ENCODE results near the gene TM4SF4.

The TM4SF4 gene

GRCh38 chr3:149547413-149547812 lies 72.9 kb downstream of the TM4SF4 start:
- no peak overlapping the region for H3K4me3 ChIP-seq (ENCODE audit: control insufficient read depth, low read depth, low read length)
- no peak for TF ChIP-seq CTCF (conservative IDR thresholded peaks at IDR 0.05; ENCODE audit: control insufficient read depth, insufficient read depth, low read depth, low read length)
- DNase-seq (ENCODE audit: low read depth), result peak; percentile 60

GRCh38 chr3:149547954-149548668 lies 73.6 kb downstream of the TM4SF4 start:
- H3K4me3 ChIP-seq (ENCODE audit: control insufficient read depth, low read depth, low read length), result peak overlapping the region; percentile 2
- TF ChIP-seq CTCF (conservative IDR thresholded peaks at IDR 0.05; ENCODE audit: control insufficient read depth, insufficient read depth, low read depth, low read length), result no peak
- peak; percentile 88 for DNase-seq (ENCODE audit: low read depth)

GRCh38 chr3:149548669-149549065 lies 74.2 kb downstream of the TM4SF4 start:
- no peak overlapping the region for H3K4me3 ChIP-seq (ENCODE audit: control insufficient read depth, low read depth, low read length)
- peak; percentile 37 for DNase-seq (ENCODE audit: low read depth)
- no peak for TF ChIP-seq CTCF (conservative IDR thresholded peaks at IDR 0.05; ENCODE audit: control insufficient read depth, insufficient read depth, low read depth, low read length)

- no peak overlapping the region for H3K4me3 ChIP-seq (ENCODE audit: control insufficient read depth, low read depth, low read length)
- no peak for DNase-seq (ENCODE audit: low read depth)
- TF ChIP-seq CTCF (conservative IDR thresholded peaks at IDR 0.05; ENCODE audit: control insufficient read depth, insufficient read depth, low read depth, low read length), result no peak
These were observed 77.0 kb downstream of the TM4SF4 start for GRCh38 chr3:149551500-149551899.

GRCh38 chr3:149552700-149553099 lies 78.2 kb downstream of the TM4SF4 start:
- H3K4me3 ChIP-seq (ENCODE audit: control insufficient read depth, low read depth, low read length), result no peak overlapping the region
- no peak for TF ChIP-seq CTCF (conservative IDR thresholded peaks at IDR 0.05; ENCODE audit: control insufficient read depth, insufficient read depth, low read depth, low read length)
- no peak for DNase-seq (ENCODE audit: low read depth)

All from fibroblast of mammary gland (primary cell).